Naive B cell (primary cell): ENCODE measurements around the gene HAL. TPM values are rescaled to one million over a fixed set of nuclear protein-coding genes. Genes with fewer than 3 reads are reported as not detected.

Source experiments
- polyA plus RNA-seq, 6 donors: library from polyadenylated mRNA; unstranded; fragments of 300-500 nt; fragmentation: Illumina TruSeq; gene quantifications; one replicate each; pipeline ENCODE4 v1.2.3, GENCODE V29; 2021; ENCODE audit warnings: low read depth in 6 of 6

HAL gene
- polyA plus RNA-seq, 6 donors from 2014 or later = 0.36 to 1.4 (median 0.75) TPM; not detected in 2

Other genes with a start within 250 kb of the HAL start
- gene NTN4, start 205.6 kb downstream of the HAL start, polyA plus RNA-seq = not detected
- 10 to 100 TPM; 27.2 to 56.2 (median 51.2) TPM for gene SNRPF, start 137.4 kb downstream of the HAL start, polyA plus RNA-seq
- gene CCDC38, start 53.7 kb downstream of the HAL start, polyA plus RNA-seq = under 1 TPM in 1 of 6 donors, not detected in 5; 0.12 TPM
- gene AMDHD1, start 53.0 kb downstream of the HAL start, polyA plus RNA-seq = under 1 TPM in 4 of 6 donors, not detected in 2; 0.20 to 0.85 (median 0.39) TPM
- gene LTA4H, start 39.2 kb upstream of the HAL start, polyA plus RNA-seq = 100 to 1,000 TPM; 203 to 338 (median 258) TPM
- 10 to 100 TPM; 12.1 to 20.9 (median 14.8) TPM for gene ELK3, start 198.0 kb upstream of the HAL start, polyA plus RNA-seq